ENCODE results near the gene VSTM5. TPM values are rescaled to one million over a fixed set of nuclear protein-coding genes. Genes with fewer than 3 reads are reported as not detected.

Gene VSTM5
- total and polyA plus RNA-seq, 2 of the 8 experiments (the other 6 are each of a cell fraction or from before 2014, with no cell fraction given) = 0.22 to 0.70 TPM

- Histone ChIP-seq H2BK5ac (ENCODE audit: low read depth, low read length) (no peak overlapping the region), H3K9ac (replicated peaks in 1 of 4; ENCODE audit: extremely low read depth in 1 of 4, low read depth in 3 of 4, low read length in 3 of 4) (no peak overlapping the region), H3K4me2 (ENCODE audit: insufficient read depth in 1 of 2, low read depth in 2 of 2, low read length in 2 of 2) (no peak overlapping the region), H4K8ac (ENCODE audit: extremely low read depth, insufficient read depth, low read length) (no peak overlapping the region), H4K5ac (ENCODE audit: insufficient read length, low read depth, low read length) (no peak overlapping the region), H2AK5ac (ENCODE audit: low read depth, low read length) (no peak overlapping the region), H3K27ac (ENCODE audit: low read depth, low read length) (no peak overlapping the region), H3K56ac (replicated peaks; ENCODE audit: insufficient read length, low read depth, low read length) (no peak overlapping the region), H3K27me3 (replicated peaks in 1 of 4; ENCODE audit: control insufficient read depth in 3 of 4, extremely low read depth in 1 of 4, insufficient read depth in 3 of 4, low read length in 3 of 4) (no peaks in the 10 kb centered on the region), H2AFZ (ENCODE audit: low read length) (no peak overlapping the region), H2BK15ac (ENCODE audit: low read length) (no peak overlapping the region), H3K23me2 (ENCODE audit: low read depth, low read length) (peaks cover 2% of the 10 kb centered on the region; the same call in 1 of the 2 replicates), H3K4me1 (replicated peaks in 1 of 4; ENCODE audit: control insufficient read depth in 3 of 4, insufficient read depth in 4 of 4, low read length in 3 of 4) (no peaks in the 10 kb centered on the region; a peak in 2 of 7 replicates), H3K18ac (ENCODE audit: extremely low read depth, low read length) (no peak overlapping the region), H3K79me2 (ENCODE audit: control insufficient read depth in 1 of 2, insufficient read depth in 2 of 2, low read length in 2 of 2) (no peaks in the 10 kb centered on the region), H3K79me1 (ENCODE audit: low read depth, low read length) (no peaks in the 10 kb centered on the region), H2BK20ac (ENCODE audit: low read length) (no peak overlapping the region), H4K20me1 (replicated peaks in 1 of 2; ENCODE audit: control insufficient read depth in 1 of 2, insufficient read depth in 2 of 2, low read length in 2 of 2) (peaks cover 1 to 3% of the 10 kb centered on the region in 2 experiments), H3K9me3 (ENCODE audit: insufficient read depth in 2 of 2, low read depth in 1 of 2, low read length in 1 of 2) (no peaks in the 10 kb centered on the region), H3K36me3 (ENCODE audit: control insufficient read depth in 2 of 4, insufficient read depth in 4 of 4, low read length in 3 of 4) (no peaks in the 10 kb centered on the region), H2BK12ac (ENCODE audit: low read depth, low read length) (no peak overlapping the region), H3K4ac (replicated peaks; ENCODE audit: insufficient read length, low read depth, low read length) (no peak overlapping the region), H2BK120ac (replicated peaks; ENCODE audit: low read depth, low read length) (no peak overlapping the region), H3K14ac (ENCODE audit: insufficient read length) (no peak overlapping the region), H4K91ac (replicated peaks; ENCODE audit: insufficient read length, low read length) (no peak overlapping the region), H3K23ac (ENCODE audit: insufficient read length) (no peak overlapping the region), H3K4me3 (ENCODE audit: extremely low read depth in 1 of 4, insufficient read depth in 2 of 4, low read depth in 3 of 4, low read length in 4 of 4) (no peak overlapping the region)
- no peak for TF ChIP-seq TCF12 (IDR thresholded peaks at IDR 0.05; ENCODE audit: low read depth, low read length)
- no peak for TF ChIP-seq MAFK (IDR thresholded peaks at IDR 0.05; ENCODE audit: low read depth, low read length)
- TF ChIP-seq BACH1 (IDR thresholded peaks at IDR 0.05; ENCODE audit: low read length) = no peak
- no peak for TF ChIP-seq SUZ12 (IDR thresholded peaks at IDR 0.05; ENCODE audit: low read length)
- TF ChIP-seq NANOG (IDR thresholded peaks at IDR 0.05; ENCODE audit: insufficient read depth, low read depth, low read length, poor library complexity, severe bottlenecking) = no peak
- TF ChIP-seq RAD21 (IDR thresholded peaks at IDR 0.05 in 1 of 2, conservative IDR thresholded peaks at IDR 0.05 in 1 of 2; ENCODE audit: low read depth in 2 of 2, low read length in 2 of 2) = 0 out of 4 replicates have a peak, but pooled peaks of 1 of the 2 experiments have one; percentile 4
- no peak for TF ChIP-seq BCL11A (IDR thresholded peaks at IDR 0.05; ENCODE audit: low read depth in 2 of 2, low read length in 2 of 2)
- TF ChIP-seq CTCF (IDR thresholded peaks at IDR 0.05; ENCODE audit: control extremely low read depth in 1 of 3, insufficient read depth in 1 of 3, low read depth in 1 of 3, low read length in 3 of 3) = peak in 2 of 3 experiments; percentile 35 to 64; a peak in 2 of 4 replicates
- DNase-seq (ENCODE audit: low read depth in 1 of 2, low spot score in 2 of 2) (peak in 1 of 2 experiments; percentile 71), FAIRE-seq (no peak)
- ChIA-PET CTCF (ENCODE audit: partially characterized antibody) (interaction anchor here (1.3 to 3.4 kb wide), 3 partner anchors 9 to 30 kb away, joined by 4 to 13 read pairs (median 4); partner anchors contain the start of gene MED17), POLR2A (ENCODE audit: partially characterized antibody) (interaction anchor here (1.6 to 9.4 kb wide), 3 partner anchors 6 to 39 kb away, joined by 3 to 88 read pairs (median 7); partner anchors contain the start of genes C11orf54, MED17 and TAF1D)
- WGBS, 2 experiments (ENCODE audit: extremely low coverage in 1 of 2, insufficient coverage in 1 of 2, insufficient read length in 1 of 2, insufficient replicate concordance in 2 of 2, low coverage in 1 of 2, low lambda C conversion rate in 2 of 2, missing lambda C conversion rate in 1 of 2) = 38% methylated on average over 2 of the region's 2 CpGs; no CpG with 5 or more reads in 1 of the 2 experiments
These were observed 75.1 kb downstream of the VSTM5 start for GRCh38 chr11:93775289-93775688.
